A673 (cell line): ENCODE data around the gene IFITM5. TPM values are rescaled to one million over a fixed set of nuclear protein-coding genes. Genes with fewer than 3 reads are reported as not detected.

Experiments
- BruUV-seq: library from RNA; stranded (reverse); fragments of 400-500 nt; replicated peaks from 2 replicates; lab custom pipeline; 2021; lab: Mats Ljungman, UMichigan
- CTCF ChIA-PET: fragments of 300-600 bp; sonication (Branson Sonifier 250); formaldehyde crosslinking; loops from one replicate; lab custom pipeline; 2022; ENCODE audit warnings: antibody characterized with exemption; lab: Charles Lee
- POLR2A ChIA-PET: fragments of 300-600 bp; sonication (Branson Sonifier 250); formaldehyde crosslinking; loops from one replicate; lab custom pipeline; 2022; ENCODE audit warnings: antibody characterized with exemption; ENCODE audit not compliant: low non-redundant PET; lab: Charles Lee
- DNase-seq: peaks from one replicate; pipeline ENCODE4 v3.0.0-alpha.2; 2015; ENCODE audit warnings: low spot score
- H3K27ac ChIP-seq: fragments of 200-600 bp; sonication (generic); 2 replicates; pipeline ENCODE4 v1.5.1; 2016; ENCODE audit warnings: mixed run types, low read depth, mild to moderate bottlenecking, mixed read lengths, antibody characterized with exemption, low read length; ENCODE audit not compliant: poor library complexity, severe bottlenecking
- H3K27me3 ChIP-seq: fragments of 200-600 bp; sonication (generic); replicated peaks from 2 replicates; pipeline ENCODE4 v1.6.1; 2017; ENCODE audit warnings: mixed run types, low read depth, mild to moderate bottlenecking, mixed read lengths, antibody characterized with exemption, low read length; ENCODE audit not compliant: insufficient read depth, poor library complexity
- H3K36me3 ChIP-seq: fragments of 200-600 bp; sonication (generic); 2 replicates; pipeline ENCODE4 v1.6.1; 2016; ENCODE audit warnings: mixed run types, mild to moderate bottlenecking, mixed read lengths, antibody characterized with exemption, low read length; ENCODE audit not compliant: insufficient read depth, poor library complexity, severe bottlenecking
- H3K4me1 ChIP-seq: fragments of 200-600 bp; sonication (generic); 2 replicates; pipeline ENCODE4 v1.6.1; 2017; ENCODE audit warnings: mixed run types, mild to moderate bottlenecking, mixed read lengths, antibody characterized with exemption, low read length; ENCODE audit not compliant: insufficient read depth, poor library complexity, severe bottlenecking
- H3K4me3 ChIP-seq: fragments of 200-600 bp; sonication (generic); 2 replicates; pipeline ENCODE4 v1.5.1; 2016; ENCODE audit warnings: low read depth, mixed run types, mild to moderate bottlenecking, mixed read lengths, low read length; ENCODE audit not compliant: poor library complexity, severe bottlenecking
- H3K9me3 ChIP-seq: fragments of 200-600 bp; sonication (generic); 2 replicates; pipeline ENCODE4 v1.6.1; 2016; ENCODE audit warnings: mixed run types, low read depth, mild to moderate bottlenecking, mixed read lengths, antibody characterized with exemption, low read length; ENCODE audit not compliant: poor library complexity, severe bottlenecking
- EZH2 ChIP-seq: fragments of 200-600 bp; sonication (generic); IDR thresholded peaks from 2 replicates; pipeline ENCODE4 v1.6.1; 2017; ENCODE audit warnings: borderline replicate concordance, low read depth, mild to moderate bottlenecking, mixed read lengths, antibody characterized with exemption, low read length; ENCODE audit not compliant: poor library complexity, severe bottlenecking
- intact Hi-C: fragments of 100-400 bp; cut with micrococcal nuclease; formaldehyde crosslinking; loops from one replicate; pipeline ENCODE4 v1.10.0; 2022; ENCODE audit not compliant: unreplicated experiment
- total RNA-seq: library from RNA; stranded (reverse); gene quantifications from 2 replicates; pipeline ENCODE4 v1.2.3, GENCODE V29; 2021
- TF ChIP-seq, protein P1 (sequence below): fragments of 300-800, 200-600 bp; sonication (generic); conservative IDR thresholded peaks from 2 replicates; pipeline ENCODE4 v1.5.1; 2017; ENCODE audit warnings: low read depth, mild to moderate bottlenecking, antibody characterized with exemption, low read length, moderate library complexity, mixed read lengths

IFITM5 gene
- total RNA-seq, 1 experiment from 2014 or later = not detected

DNA sequence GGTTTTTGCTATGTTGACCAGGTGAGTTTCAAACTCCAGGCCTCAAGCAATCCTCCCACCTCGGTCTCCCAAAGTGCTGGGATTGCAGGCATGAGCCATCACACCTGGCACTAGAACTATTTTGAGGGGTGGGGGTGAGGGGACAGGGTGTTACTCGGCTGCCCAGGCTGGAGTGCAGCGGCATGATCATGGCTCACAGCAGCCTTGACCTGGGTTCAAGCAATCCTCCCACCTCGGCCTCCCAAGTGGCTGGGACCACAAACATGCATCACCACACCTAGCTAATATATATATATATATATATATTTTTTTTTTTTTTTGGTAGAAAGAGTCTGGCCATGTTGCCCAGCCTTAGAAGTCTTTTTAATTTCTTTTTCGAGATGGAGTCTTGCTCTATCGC is 38.4 kb upstream of the IFITM5 start:
- POLR2A ChIA-PET = no interaction called here
- no peaks in the 10 kb centered on the region for H3K27me3 ChIP-seq
- intact Hi-C loops = no loop called here
- no peaks in the 10 kb centered on the region for H3K36me3 ChIP-seq
- BruUV-seq = no TSS peak
- no peak overlapping the region for H3K27ac ChIP-seq
- no peaks in the 10 kb centered on the region for H3K9me3 ChIP-seq
- peaks cover 14% of the 10 kb centered on the region for H3K4me1 ChIP-seq
- DNase-seq = no peak
- TF ChIP-seq EZH2 = no peak
- TF ChIP-seq, protein P1, sequence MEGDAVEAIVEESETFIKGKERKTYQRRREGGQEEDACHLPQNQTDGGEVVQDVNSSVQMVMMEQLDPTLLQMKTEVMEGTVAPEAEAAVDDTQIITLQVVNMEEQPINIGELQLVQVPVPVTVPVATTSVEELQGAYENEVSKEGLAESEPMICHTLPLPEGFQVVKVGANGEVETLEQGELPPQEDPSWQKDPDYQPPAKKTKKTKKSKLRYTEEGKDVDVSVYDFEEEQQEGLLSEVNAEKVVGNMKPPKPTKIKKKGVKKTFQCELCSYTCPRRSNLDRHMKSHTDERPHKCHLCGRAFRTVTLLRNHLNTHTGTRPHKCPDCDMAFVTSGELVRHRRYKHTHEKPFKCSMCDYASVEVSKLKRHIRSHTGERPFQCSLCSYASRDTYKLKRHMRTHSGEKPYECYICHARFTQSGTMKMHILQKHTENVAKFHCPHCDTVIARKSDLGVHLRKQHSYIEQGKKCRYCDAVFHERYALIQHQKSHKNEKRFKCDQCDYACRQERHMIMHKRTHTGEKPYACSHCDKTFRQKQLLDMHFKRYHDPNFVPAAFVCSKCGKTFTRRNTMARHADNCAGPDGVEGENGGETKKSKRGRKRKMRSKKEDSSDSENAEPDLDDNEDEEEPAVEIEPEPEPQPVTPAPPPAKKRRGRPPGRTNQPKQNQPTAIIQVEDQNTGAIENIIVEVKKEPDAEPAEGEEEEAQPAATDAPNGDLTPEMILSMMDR = no peak
- CTCF ChIA-PET = no interaction called here
- no peak overlapping the region for H3K4me3 ChIP-seq

DNA sequence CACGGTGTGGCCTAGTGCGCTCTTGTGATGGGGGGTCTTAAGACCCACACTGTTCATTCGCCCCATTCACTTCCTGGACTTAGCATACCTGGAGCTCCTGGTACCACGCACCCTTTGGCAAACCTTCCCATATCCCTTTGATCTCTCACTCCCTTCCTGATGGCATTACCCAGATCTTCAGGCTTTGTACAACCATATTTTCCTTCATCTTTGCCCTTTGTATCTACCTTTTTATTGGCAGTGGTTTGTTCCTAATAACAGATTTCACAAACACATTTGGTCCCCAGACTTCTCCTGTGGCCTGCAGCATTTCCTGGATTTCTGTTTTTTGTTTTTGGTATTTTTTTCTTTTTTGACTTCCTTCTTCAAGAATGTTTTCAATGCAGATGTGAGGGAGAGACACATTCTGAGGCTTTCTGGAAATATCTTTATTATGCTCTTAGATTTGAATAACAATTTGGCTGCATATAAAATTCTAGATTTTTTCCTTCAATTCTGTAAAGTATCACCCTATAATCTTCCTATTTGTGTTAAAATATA is 37.4 kb upstream of the IFITM5 start:
- H3K27me3 ChIP-seq = no peaks in the 10 kb centered on the region
- H3K9me3 ChIP-seq = no peaks in the 10 kb centered on the region
- DNase-seq = no peak
- intact Hi-C loops = no loop called here
- CTCF ChIA-PET = no interaction called here
- no peak overlapping the region for H3K4me3 ChIP-seq
- H3K36me3 ChIP-seq = no peaks in the 10 kb centered on the region
- TF ChIP-seq, protein P1 = no peak
- no peak for TF ChIP-seq EZH2
- no TSS peak for BruUV-seq
- H3K4me1 ChIP-seq = peaks cover 14% of the 10 kb centered on the region
- POLR2A ChIA-PET = no interaction called here
- no peak overlapping the region for H3K27ac ChIP-seq

DNA sequence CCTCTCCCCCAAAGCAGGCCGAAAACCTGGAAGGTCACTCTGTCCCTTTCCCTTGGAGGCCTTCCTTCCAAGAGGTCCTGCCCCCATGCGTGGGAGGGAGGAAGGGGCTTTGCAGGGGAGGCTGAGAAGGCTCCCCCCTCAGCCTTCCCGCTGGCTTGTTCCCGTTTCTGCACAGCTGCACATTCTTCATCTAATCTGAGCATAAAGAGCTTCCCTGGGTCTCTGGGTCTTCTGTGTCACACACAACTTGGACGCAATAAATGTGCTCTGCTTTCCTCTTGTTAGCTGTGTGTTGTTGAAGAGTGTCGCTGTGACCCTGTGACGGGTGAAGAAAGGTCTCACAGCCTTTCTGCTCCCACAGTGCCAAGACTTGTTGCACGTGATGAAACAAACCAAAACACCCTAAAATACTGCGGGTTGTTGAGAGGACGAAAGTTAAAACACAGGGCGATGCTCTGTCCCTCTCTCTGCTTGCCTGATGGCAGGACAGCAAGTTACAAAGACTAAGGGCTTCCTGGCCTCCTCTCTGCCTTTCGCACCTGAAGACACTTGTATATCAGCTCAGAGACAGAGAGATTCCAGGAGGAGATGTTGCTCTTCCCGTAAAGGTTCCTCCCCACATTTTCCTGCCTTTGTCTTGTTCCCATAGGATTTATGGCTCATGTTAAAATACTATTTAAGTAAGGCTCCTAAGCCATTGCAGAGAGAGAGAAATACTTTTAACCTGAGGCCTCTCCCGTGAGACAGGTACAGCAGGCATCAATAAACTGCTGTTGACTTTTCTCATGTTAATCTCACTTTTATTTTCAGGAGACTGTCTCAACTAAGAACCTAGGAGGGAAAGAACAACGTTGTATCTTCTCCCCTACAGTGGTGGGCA is 36.7 kb upstream of the IFITM5 start:
- Histone ChIP-seq H3K4me3 (no peak overlapping the region), H3K27ac (no peak overlapping the region), H3K27me3 (no peaks in the 10 kb centered on the region), H3K9me3 (no peaks in the 10 kb centered on the region), H3K4me1 (peaks cover 14% of the 10 kb centered on the region), H3K36me3 (no peaks in the 10 kb centered on the region)
- TF ChIP-seq, protein P1 = no peak
- no peak for TF ChIP-seq EZH2
- ChIA-PET POLR2A (no interaction called here), CTCF (interaction anchor here (0.7 kb wide), 1 partner anchor 20 kb away, joined by 8 read pairs; no protein-coding TSS in a partner anchor)
- no TSS peak for BruUV-seq
- DNase-seq = no peak
- intact Hi-C loops = no loop called here
